ENCODE measurements around the gene IRGC.

IRGC gene

GRCh38 chr19:43691755-43692154 is 24.1 kb upstream of the IRGC start:
- no peak for DNase-seq

- DNase-seq: no peak
These were observed 23.5 kb upstream of the IRGC start for GRCh38 chr19:43692385-43692784.

- no peak for DNase-seq
These were observed 23.0 kb upstream of the IRGC start for GRCh38 chr19:43692877-43693276.

GRCh38 chr19:43694553-43694952 is 21.3 kb upstream of the IRGC start:
- DNase-seq: no peak

- DNase-seq: no peak
These were observed 19.7 kb upstream of the IRGC start for GRCh38 chr19:43695985-43696704.

GRCh38 chr19:43697295-43697694 is 18.6 kb upstream of the IRGC start:
- DNase-seq: no peak

GRCh38 chr19:43699506-43700394 is 16.1 kb upstream of the IRGC start:
- DNase-seq: no peak

- DNase-seq: no peak
These were observed 15.4 kb upstream of the IRGC start for GRCh38 chr19:43700395-43701000.

GRCh38 chr19:43704002-43704705 is 11.7 kb upstream of the IRGC start:
- DNase-seq: no peak

- DNase-seq: no peak
These were observed 10.1 kb upstream of the IRGC start for GRCh38 chr19:43705729-43706128.

GRCh38 chr19:43707158-43707712 is 8.6 kb upstream of the IRGC start:
- no peak for DNase-seq

GRCh38 chr19:43708716-43709115 is 7.2 kb upstream of the IRGC start:
- DNase-seq: no peak

GRCh38 chr19:43711751-43712355 is 4.0 kb upstream of the IRGC start:
- no peak for DNase-seq

GRCh38 chr19:43713208-43713607 is 2.7 kb upstream of the IRGC start:
- DNase-seq: no peak

- DNase-seq: no peak
These were observed 2.9 kb downstream of the IRGC start for GRCh38 chr19:43718627-43719377.

GRCh38 chr19:43719378-43719868 is 3.5 kb downstream of the IRGC start:
- no peak for DNase-seq

GRCh38 chr19:43719918-43720317 is 4.0 kb downstream of the IRGC start:
- DNase-seq: no peak

GRCh38 chr19:43720936-43721335 is 5.1 kb downstream of the IRGC start:
- no peak for DNase-seq

- DNase-seq: no peak
These were observed 5.7 kb downstream of the IRGC start for GRCh38 chr19:43721469-43722048.

GRCh38 chr19:43723588-43723987 is 7.7 kb downstream of the IRGC start:
- no peak for DNase-seq

- DNase-seq: no peak
These were observed 9.0 kb downstream of the IRGC start for GRCh38 chr19:43724896-43725295.

Measured in NCI-H1436 treated with DMSO at 0.1 percent for 48 hours (cell line).